A549 (cell line): ENCODE data around the gene DOCK1. TPM values are rescaled to one million over a fixed set of nuclear protein-coding genes. Genes with fewer than 3 reads are reported as not detected.
"Not testable (repeated sequence)": the region's sequence is repeated elsewhere in the genome, so short reads cannot be mapped to it uniquely, and the experiment has no call there.

ENCODE experiments used
- ATAC-seq, 2 experiments: fragments of 200-7000 bp in 1 of 2; fragments of >200 bp in 1 of 2; cut with Nextera tagmentation in 1 of 2; cut with Tn5 transposase in 1 of 2; 3 replicates each; pipeline versions ENCODE4 v1.8.0 to v1.9.1; 2018 to 2020; ENCODE audit warnings: mild to moderate bottlenecking in 1 of 2, moderate library complexity in 1 of 2
- CTCF ChIA-PET: fragments of 300-600 bp; sonication (Branson Sonifier 250); formaldehyde crosslinking; extraction: SDS; loops from one replicate; lab custom pipeline; 2021; ENCODE audit warnings: antibody characterized with exemption, inconsistent platforms; lab: Yijun Ruan, JAX
- POLR2A ChIA-PET: fragments of 350-600 bp; formaldehyde crosslinking; extraction: SDS; loops from one replicate; lab custom pipeline; 2021; ENCODE audit warnings: antibody characterized with exemption, inconsistent platforms; lab: Yijun Ruan, JAX
- DNase-seq, 2 experiments: peaks; one replicate each; pipeline versions ENCODE4 v3.0.0 to v3.0.0-alpha.2; 2011 to 2016; ENCODE audit warnings: low read depth in 1 of 2, low spot score in 1 of 2
- FAIRE-seq: peaks from 2 replicates; lab custom pipeline; 2011; peaks lifted over from hg19 to GRCh38; lab: Jason Lieb, UNC
- H3K27ac ChIP-seq, 2 experiments: fragments of >200 bp; sonication (Bioruptor Twin); formaldehyde crosslinking; 3 replicates each; pipeline ENCODE4 v1.5.1; 2016 to 2017
- H3K4me1 ChIP-seq: fragments of >200 bp; sonication (Bioruptor Twin); formaldehyde crosslinking; 3 replicates; pipeline ENCODE4 v1.6.1; 2016
- H3K4me2 ChIP-seq: fragments of >200 bp; sonication (Bioruptor Twin); formaldehyde crosslinking; 3 replicates; pipeline ENCODE4 v1.6.1; 2016
- H3K4me3 ChIP-seq: fragments of >200 bp; sonication (Bioruptor Twin); formaldehyde crosslinking; 3 replicates; pipeline ENCODE4 v1.5.1; 2016
- H3K9me3 ChIP-seq: fragments of >200 bp; sonication (Bioruptor Twin); formaldehyde crosslinking; 3 replicates; pipeline ENCODE4 v1.6.1; 2016
- BHLHE40 ChIP-seq: IDR thresholded peaks from 2 replicates; pipeline ENCODE4 v1.6.1; 2012; ENCODE audit warnings: low read depth, low read length, inconsistent platforms
- CHD2 ChIP-seq: fragments of 150-350 bp; IDR thresholded peaks from 2 replicates; pipeline ENCODE4 v1.6.1; 2014; ENCODE audit warnings: low read length; ENCODE audit not compliant: partially characterized antibody
- EHF ChIP-seq: fragments of 250-450 bp; sonication (Bioruptor Pico); IDR thresholded peaks from 2 replicates; pipeline ENCODE4 v1.5.0; 2020; ENCODE audit warnings: mild to moderate bottlenecking
- EP300 ChIP-seq, 2 experiments: fragments of >200 bp; sonication (Bioruptor Twin); formaldehyde crosslinking; IDR thresholded peaks; 2 replicates in 1 of 2; 3 replicates in 1 of 2; pipeline ENCODE4 v1.6.1; 2016 to 2017
- FOSB ChIP-seq: fragments of 250-450 bp; sonication (Bioruptor Pico); IDR thresholded peaks from 2 replicates; pipeline ENCODE4 v1.5.0; 2020; ENCODE audit warnings: mild to moderate bottlenecking, moderate library complexity
- FOSL2 ChIP-seq, 2 experiments: fragments of 450-650 bp in 1 of 2; fragments of >200 bp in 1 of 2; sonication (Bioruptor Twin) in 1 of 2; formaldehyde crosslinking; IDR thresholded peaks; 2 replicates each; pipeline versions ENCODE4 v1.5.0 to v1.6.1; 2016 to 2020; ENCODE audit warnings: mild to moderate bottlenecking in 1 of 2, moderate library complexity in 1 of 2
- FOXS1 ChIP-seq: fragments of 250-450 bp; sonication (Bioruptor Pico); IDR thresholded peaks from 2 replicates; pipeline ENCODE4 v1.5.0; 2020; ENCODE audit warnings: mild to moderate bottlenecking, moderate library complexity
- HDAC2 ChIP-seq: fragments of 200-600 bp; sonication (generic); IDR thresholded peaks from 2 replicates; pipeline ENCODE4 v1.6.1; 2016
- HOXA7 ChIP-seq: fragments of 250-450 bp; sonication (Bioruptor Pico); IDR thresholded peaks from 2 replicates; pipeline ENCODE4 v1.5.0; 2020; ENCODE audit warnings: mild to moderate bottlenecking, moderate library complexity
- HOXB13 ChIP-seq: fragments of 250-450 bp; sonication (Bioruptor Pico); IDR thresholded peaks from 2 replicates; pipeline ENCODE4 v1.5.0; 2020; ENCODE audit warnings: low read depth, mild to moderate bottlenecking, moderate library complexity
- JUN ChIP-seq, 2 experiments: fragments of >200 bp; sonication (Bioruptor Twin); formaldehyde crosslinking; IDR thresholded peaks; 2 replicates in 1 of 2; 3 replicates in 1 of 2; pipeline ENCODE4 v1.6.1; 2016 to 2017
- JUNB ChIP-seq: fragments of >200 bp; sonication (Bioruptor Twin); formaldehyde crosslinking; IDR thresholded peaks from 2 replicates; pipeline ENCODE4 v1.6.1; 2016
- KDM1A ChIP-seq: fragments of 200-600 bp; sonication (generic); IDR thresholded peaks from 2 replicates; pipeline ENCODE4 v1.6.1; 2016; ENCODE audit warnings: low read depth, mild to moderate bottlenecking
- KDM5A ChIP-seq: fragments of 200-600 bp; sonication (generic); IDR thresholded peaks from 2 replicates; pipeline ENCODE4 v1.6.1; 2016; ENCODE audit warnings: antibody characterized with exemption, mild to moderate bottlenecking
- NFE2L2 ChIP-seq: fragments of 150-350 bp; conservative IDR thresholded peaks from 2 replicates; pipeline ENCODE4 v1.6.1; 2014; ENCODE audit warnings: low read length
- NPAS2 ChIP-seq: fragments of 250-450 bp; sonication (Bioruptor Pico); IDR thresholded peaks from 2 replicates; pipeline ENCODE4 v1.8.0; 2022; ENCODE audit warnings: mild to moderate bottlenecking, moderate library complexity, borderline replicate concordance
- POLR2A ChIP-seq: IDR thresholded peaks from 2 replicates; pipeline ENCODE4 v1.6.1; 2012; ENCODE audit warnings: mild to moderate bottlenecking, low read length
- POLR2AphosphoS2 ChIP-seq: conservative IDR thresholded peaks from 2 replicates; pipeline ENCODE4 v1.6.1; 2012; ENCODE audit warnings: low read length, improper control_type of control experiment, inconsistent platforms
- RARB ChIP-seq: fragments of 250-450 bp; sonication (Bioruptor Pico); IDR thresholded peaks from 2 replicates; pipeline ENCODE4 v1.8.0; 2021; ENCODE audit warnings: mild to moderate bottlenecking, moderate library complexity
- RFX5 ChIP-seq: fragments of 450-650 bp; IDR thresholded peaks from 2 replicates; pipeline ENCODE4 v1.7.1; 2014; ENCODE audit warnings: antibody characterized with exemption, mild to moderate bottlenecking, moderate library complexity
- RNF2 ChIP-seq: fragments of 200-600 bp; sonication (generic); IDR thresholded peaks from 2 replicates; pipeline ENCODE4 v1.6.1; 2016; ENCODE audit warnings: low read depth, mild to moderate bottlenecking, antibody characterized with exemption, moderate library complexity, borderline replicate concordance
- TFCP2L1 ChIP-seq: fragments of 250-450 bp; sonication (Bioruptor Pico); IDR thresholded peaks from 2 replicates; pipeline ENCODE4 v1.5.0; 2021; ENCODE audit warnings: mild to moderate bottlenecking
- TP53 ChIP-seq: fragments of 250-450 bp; sonication (Bioruptor Pico); IDR thresholded peaks from 2 replicates; pipeline ENCODE4 v1.5.0; 2021; ENCODE audit warnings: mild to moderate bottlenecking, moderate library complexity
- ZNF302 ChIP-seq: fragments of 250-450 bp; sonication (Bioruptor Pico); IDR thresholded peaks from 2 replicates; pipeline ENCODE4 v1.9.0; 2021; ENCODE audit warnings: inconsistent platforms, mild to moderate bottlenecking, moderate library complexity
- ZSCAN20 ChIP-seq: fragments of 250-450 bp; sonication (Bioruptor Pico); IDR thresholded peaks from 2 replicates; pipeline ENCODE4 v1.8.0; 2022; ENCODE audit warnings: mild to moderate bottlenecking, moderate library complexity
- WGBS: methylation state at CpG from one replicate; pipeline ENCODE4 v1.1.6; 2017; ENCODE audit errors: missing lambda C conversion rate; 5-methylcytosine and 5-hydroxymethylcytosine counted together
- polyA plus RNA-seq, 4 experiments: library from polyadenylated mRNA; depleted of rRNA in 3 of 4; stranded (reverse); fragments of >200 nt; fragmentation: RNase III in 1 of 4; extraction: RNeasy Plus Mini Kit Qiagen cat#74134 plus additional on column Dnase treatment in 1 of 4; gene quantifications; 2 replicates in 3 of 4; 3 replicates in 1 of 4; pipeline ENCODE4 v1.2.3, GENCODE V29; 2011 to 2017
- TF ChIP-seq, protein P1 (sequence below): fragments of >200 bp; sonication (Bioruptor Twin); formaldehyde crosslinking; IDR thresholded peaks from 2 replicates; pipeline ENCODE4 v1.6.1; 2016
- TF ChIP-seq, protein P2 (sequence below): IDR thresholded peaks from 2 replicates; pipeline ENCODE4 v1.6.1; 2012
- TF ChIP-seq, protein P3 (sequence below): fragments of 200-600 bp; sonication (generic); IDR thresholded peaks from 2 replicates; pipeline ENCODE4 v1.6.1; 2016; ENCODE audit warnings: antibody characterized with exemption, mild to moderate bottlenecking, moderate library complexity
- TF ChIP-seq, protein P4 (sequence below): fragments of 250-450 bp; sonication (Bioruptor Pico); IDR thresholded peaks from 2 replicates; pipeline ENCODE4 v1.5.0; 2021; ENCODE audit warnings: mild to moderate bottlenecking, moderate library complexity, borderline replicate concordance

The DOCK1 gene
- polyA plus RNA-seq, 2 of the 4 experiments (the other 2 are of a cell fraction): 22.6 to 28.2 TPM

DNA sequence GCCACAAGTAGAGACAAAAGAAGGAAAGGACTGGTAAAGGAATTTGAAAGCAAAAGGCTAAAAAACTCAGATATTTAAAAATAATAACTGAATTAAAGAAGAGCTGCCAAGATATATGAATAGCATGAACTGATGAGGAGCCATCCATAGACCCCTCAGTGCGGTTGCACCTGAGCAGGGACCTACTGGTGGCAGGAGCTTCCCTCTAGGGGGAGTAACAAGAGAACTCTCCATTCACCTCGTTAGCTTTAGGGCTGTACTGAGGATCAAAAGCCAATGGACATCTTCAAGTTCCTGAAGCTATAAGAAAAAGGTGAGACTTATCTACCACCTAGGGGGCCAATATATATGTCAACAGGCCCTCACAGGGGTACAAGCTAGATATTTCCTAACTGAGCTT is 27.8 kb upstream of the DOCK1 start:
- FAIRE-seq: no peak
- no peaks in the 10 kb centered on the region for H3K9me3 ChIP-seq
- ChIA-PET CTCF (no interaction called here), POLR2A (no interaction called here)
- no peak overlapping the region for H3K4me3 ChIP-seq
- TF ChIP-seq HOXB13 (CRISPR knock-in tag) (no peak), POLR2AphosphoS2 (no peak), ZNF302 (CRISPR knock-in tag) (no peak)
- TF ChIP-seq, protein P1, sequence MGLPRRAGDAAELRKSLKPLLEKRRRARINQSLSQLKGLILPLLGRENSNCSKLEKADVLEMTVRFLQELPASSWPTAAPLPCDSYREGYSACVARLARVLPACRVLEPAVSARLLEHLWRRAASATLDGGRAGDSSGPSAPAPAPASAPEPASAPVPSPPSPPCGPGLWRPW: no peak
- WGBS: 11% methylated on average over 2 of the region's 2 CpGs
- no peak overlapping the region for H3K4me2 ChIP-seq
- no peak for ATAC-seq
- H3K4me1 ChIP-seq: no peaks in the 10 kb centered on the region
- no peak for DNase-seq
- H3K27ac ChIP-seq: no peak overlapping the region

DNA sequence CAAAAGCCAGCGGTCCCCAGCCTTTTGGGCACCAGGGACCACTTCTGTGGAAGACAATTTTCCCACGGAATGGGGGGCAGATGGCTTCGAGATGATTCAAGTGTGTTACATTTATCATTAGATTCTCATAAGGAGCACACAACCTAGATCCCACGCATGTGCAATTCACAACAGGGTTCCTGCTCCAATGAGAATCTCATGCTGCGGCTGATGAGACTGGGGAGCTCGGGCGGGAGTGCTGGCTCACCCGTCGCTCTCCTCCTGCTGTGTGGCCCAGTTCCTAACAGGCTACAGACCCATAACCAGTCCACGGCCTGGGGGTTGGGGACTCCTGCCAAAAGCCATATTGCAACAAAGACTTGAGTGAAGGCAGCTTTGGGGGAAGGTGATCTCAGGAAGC is 26.6 kb upstream of the DOCK1 start:
- TF ChIP-seq FOSB (CRISPR knock-in tag): no peak
- TF ChIP-seq EP300 (IDR thresholded peaks at IDR 0.05): no peak
- no peak for TF ChIP-seq ZSCAN20 (CRISPR knock-in tag)
- TF ChIP-seq HDAC2: no peak
- TF ChIP-seq POLR2AphosphoS2: no peak
- TF ChIP-seq, protein P2, sequence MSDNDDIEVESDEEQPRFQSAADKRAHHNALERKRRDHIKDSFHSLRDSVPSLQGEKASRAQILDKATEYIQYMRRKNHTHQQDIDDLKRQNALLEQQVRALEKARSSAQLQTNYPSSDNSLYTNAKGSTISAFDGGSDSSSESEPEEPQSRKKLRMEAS: no peak
- TF ChIP-seq TP53 (CRISPR knock-in tag): no peak
- ATAC-seq (no peak), DNase-seq (no peak), FAIRE-seq (no peak)
- ChIA-PET CTCF (no interaction called here), POLR2A (no interaction called here)
- no peak overlapping the region for H3K27ac ChIP-seq
- WGBS: 34% methylated on average over 10 of the region's 10 CpGs
- H3K9me3 ChIP-seq: no peaks in the 10 kb centered on the region
- no peak overlapping the region for H3K4me3 ChIP-seq
- no peaks in the 10 kb centered on the region for H3K4me1 ChIP-seq
- H3K4me2 ChIP-seq: no peak overlapping the region

DNA sequence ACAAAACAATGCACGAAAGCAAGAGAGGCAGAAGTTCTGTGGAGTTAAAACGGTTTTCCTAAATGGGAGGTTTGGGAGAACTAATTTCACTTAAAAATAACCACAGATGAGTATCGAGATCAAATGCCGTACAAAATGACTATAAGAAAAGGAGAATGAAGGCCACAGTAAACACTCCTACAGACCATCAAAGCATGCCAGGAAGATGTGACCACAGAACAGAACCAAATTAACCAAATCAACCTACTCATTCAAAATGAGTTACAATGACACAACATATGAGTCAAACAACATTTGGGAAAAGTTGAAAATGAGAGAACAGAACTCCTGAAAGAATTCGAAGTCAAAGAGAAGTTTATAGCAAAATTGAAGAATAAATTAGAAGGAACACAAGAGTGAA is 24.3 kb upstream of the DOCK1 start:
- Histone ChIP-seq H3K4me1 (no peaks in the 10 kb centered on the region), H3K4me3 (no peak overlapping the region), H3K27ac (no peak overlapping the region), H3K4me2 (no peak overlapping the region), H3K9me3 (no peaks in the 10 kb centered on the region)
- ATAC-seq (no peak), FAIRE-seq (no peak), DNase-seq (no peak)
- POLR2A ChIA-PET: no interaction called here
- TF ChIP-seq NFE2L2 (no peak), KDM5A (no peak), TFCP2L1 (no peak), CHD2 (no peak), KDM1A (no peak), FOSL2 (IDR thresholded peaks at IDR 0.05) (no peak), FOSL2 (CRISPR knock-in tag; IDR thresholded peaks at IDR 0.05) (no peak), POLR2A (no peak), NPAS2 (CRISPR knock-in tag) (no peak), HOXA7 (CRISPR knock-in tag) (no peak), JUN (IDR thresholded peaks at IDR 0.05) (no peak), RARB (no peak), BHLHE40 (no peak), RFX5 (no peak), RNF2 (no peak), EHF (CRISPR knock-in tag) (no peak), JUNB (no peak), FOXS1 (no peak)
- TF ChIP-seq, protein P3, sequence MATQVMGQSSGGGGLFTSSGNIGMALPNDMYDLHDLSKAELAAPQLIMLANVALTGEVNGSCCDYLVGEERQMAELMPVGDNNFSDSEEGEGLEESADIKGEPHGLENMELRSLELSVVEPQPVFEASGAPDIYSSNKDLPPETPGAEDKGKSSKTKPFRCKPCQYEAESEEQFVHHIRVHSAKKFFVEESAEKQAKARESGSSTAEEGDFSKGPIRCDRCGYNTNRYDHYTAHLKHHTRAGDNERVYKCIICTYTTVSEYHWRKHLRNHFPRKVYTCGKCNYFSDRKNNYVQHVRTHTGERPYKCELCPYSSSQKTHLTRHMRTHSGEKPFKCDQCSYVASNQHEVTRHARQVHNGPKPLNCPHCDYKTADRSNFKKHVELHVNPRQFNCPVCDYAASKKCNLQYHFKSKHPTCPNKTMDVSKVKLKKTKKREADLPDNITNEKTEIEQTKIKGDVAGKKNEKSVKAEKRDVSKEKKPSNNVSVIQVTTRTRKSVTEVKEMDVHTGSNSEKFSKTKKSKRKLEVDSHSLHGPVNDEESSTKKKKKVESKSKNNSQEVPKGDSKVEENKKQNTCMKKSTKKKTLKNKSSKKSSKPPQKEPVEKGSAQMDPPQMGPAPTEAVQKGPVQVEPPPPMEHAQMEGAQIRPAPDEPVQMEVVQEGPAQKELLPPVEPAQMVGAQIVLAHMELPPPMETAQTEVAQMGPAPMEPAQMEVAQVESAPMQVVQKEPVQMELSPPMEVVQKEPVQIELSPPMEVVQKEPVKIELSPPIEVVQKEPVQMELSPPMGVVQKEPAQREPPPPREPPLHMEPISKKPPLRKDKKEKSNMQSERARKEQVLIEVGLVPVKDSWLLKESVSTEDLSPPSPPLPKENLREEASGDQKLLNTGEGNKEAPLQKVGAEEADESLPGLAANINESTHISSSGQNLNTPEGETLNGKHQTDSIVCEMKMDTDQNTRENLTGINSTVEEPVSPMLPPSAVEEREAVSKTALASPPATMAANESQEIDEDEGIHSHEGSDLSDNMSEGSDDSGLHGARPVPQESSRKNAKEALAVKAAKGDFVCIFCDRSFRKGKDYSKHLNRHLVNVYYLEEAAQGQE: no peak
- TF ChIP-seq, protein P2: no peak
- TF ChIP-seq, protein P4, sequence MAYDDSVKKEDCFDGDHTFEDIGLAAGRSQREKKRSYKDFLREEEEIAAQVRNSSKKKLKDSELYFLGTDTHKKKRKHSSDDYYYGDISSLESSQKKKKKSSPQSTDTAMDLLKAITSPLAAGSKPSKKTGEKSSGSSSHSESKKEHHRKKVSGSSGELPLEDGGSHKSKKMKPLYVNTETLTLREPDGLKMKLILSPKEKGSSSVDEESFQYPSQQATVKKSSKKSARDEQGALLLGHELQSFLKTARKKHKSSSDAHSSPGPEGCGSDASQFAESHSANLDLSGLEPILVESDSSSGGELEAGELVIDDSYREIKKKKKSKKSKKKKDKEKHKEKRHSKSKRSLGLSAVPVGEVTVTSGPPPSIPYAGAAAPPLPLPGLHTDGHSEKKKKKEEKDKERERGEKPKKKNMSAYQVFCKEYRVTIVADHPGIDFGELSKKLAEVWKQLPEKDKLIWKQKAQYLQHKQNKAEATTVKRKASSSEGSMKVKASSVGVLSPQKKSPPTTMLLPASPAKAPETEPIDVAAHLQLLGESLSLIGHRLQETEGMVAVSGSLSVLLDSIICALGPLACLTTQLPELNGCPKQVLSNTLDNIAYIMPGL: no peak
- WGBS: 38% methylated on average over 5 of the region's 5 CpGs
- CTCF ChIA-PET: interaction anchor here (0.6 kb wide), 1 partner anchor 9 kb away, joined by 3 read pairs; no protein-coding TSS in a partner anchor

GRCh38 chr10:126882055-126882454 is 23.2 kb upstream of the DOCK1 start:
- H3K4me1 ChIP-seq, ATAC-seq, CTCF ChIA-PET, H3K27ac ChIP-seq, H3K4me2 ChIP-seq, H3K9me3 ChIP-seq, POLR2A ChIA-PET, FAIRE-seq, DNase-seq, H3K4me3 ChIP-seq: not testable (repeated sequence)
- 41% methylated on average over 12 of the region's 16 CpGs for WGBS
